ENCODE data around the gene AGPAT1.
"Not testable (repeated sequence)": the region's sequence is repeated elsewhere in the genome, so short reads cannot be mapped to it uniquely, and the experiment has no call there.

AGPAT1 gene

GRCh38 chr6:32186151-32186840, 10.4 kb upstream of the AGPAT1 start:
- not testable (repeated sequence) for DNase-seq (ENCODE audit: low spot score)

GRCh38 chr6:32185681-32186131, 9.8 kb upstream of the AGPAT1 start:
- peak; percentile 80 for DNase-seq (ENCODE audit: low spot score)

- DNase-seq (ENCODE audit: low spot score), result no peak
Measured at GRCh38 chr6:32184084-32184640, 8.3 kb upstream of the AGPAT1 start, which contains the start of gene AGER. TSS of gene AGER (minus strand) at chr6:32184253. CDS start at chr6:32184222, 31 bp downstream.

GRCh38 chr6:32183483-32184083, 7.7 kb upstream of the AGPAT1 start:
- DNase-seq (ENCODE audit: low spot score), result no peak

GRCh38 chr6:32183030-32183429, 7.1 kb upstream of the AGPAT1 start:
- no peak for DNase-seq (ENCODE audit: low spot score)

GRCh38 chr6:32182555-32182981, 6.7 kb upstream of the AGPAT1 start:
- no peak for DNase-seq (ENCODE audit: low spot score)

- no peak for DNase-seq (ENCODE audit: low spot score)
Measured at GRCh38 chr6:32181915-32182529, 6.1 kb upstream of the AGPAT1 start.

- DNase-seq (ENCODE audit: low spot score), result no peak
Measured at GRCh38 chr6:32181148-32181702, 5.3 kb upstream of the AGPAT1 start.

- DNase-seq (ENCODE audit: low spot score), result no peak
Measured at GRCh38 chr6:32179766-32180405, 4.0 kb upstream of the AGPAT1 start.

- no peak for DNase-seq (ENCODE audit: low spot score)
Measured at GRCh38 chr6:32178547-32179440, 2.9 kb upstream of the AGPAT1 start.

GRCh38 chr6:32177788-32178546, 2.1 kb upstream of the AGPAT1 start, which contains the start of gene RNF5:
TSS of gene RNF5 (plus strand) at chr6:32178405. CDS start at chr6:32178512, 107 bp downstream.
- peak; percentile 96 for DNase-seq (ENCODE audit: low spot score)

GRCh38 chr6:32177183-32177787, 1.4 kb upstream of the AGPAT1 start:
- DNase-seq (ENCODE audit: low spot score), result no peak

GRCh38 chr6:32176476-32177182, 745 bp upstream of the AGPAT1 start:
- DNase-seq (ENCODE audit: low spot score), result no peak

GRCh38 chr6:32175322-32175710, 568 bp downstream of the AGPAT1 start:
- no peak for DNase-seq (ENCODE audit: low spot score)

GRCh38 chr6:32174416-32174815, 1.5 kb downstream of the AGPAT1 start:
- DNase-seq (ENCODE audit: low spot score), result no peak

GRCh38 chr6:32173051-32173727, 2.7 kb downstream of the AGPAT1 start:
- no peak for DNase-seq (ENCODE audit: low spot score)

- DNase-seq (ENCODE audit: low spot score), result no peak
Measured at GRCh38 chr6:32171234-32171633, 4.7 kb downstream of the AGPAT1 start.

GRCh38 chr6:32170294-32170693, 5.6 kb downstream of the AGPAT1 start:
- no peak for DNase-seq (ENCODE audit: low spot score)
